Ectodermal cell (in vitro differentiated cells): ENCODE results near the gene SF3B1. TPM values are rescaled to one million over a fixed set of nuclear protein-coding genes. Genes with fewer than 3 reads are reported as not detected.
A peak's percentile ranks its signal among the peaks of the same experiment; 100 is the strongest.
"Not testable (repeated sequence)": the region's sequence is repeated elsewhere in the genome, so short reads cannot be mapped to it uniquely, and the experiment has no call there.

ENCODE experiments used
- H3K27ac ChIP-seq: 2 replicates; pipeline ENCODE4 v1.7.0; 2013; ENCODE audit warnings: mild to moderate bottlenecking, low read depth, low read length; ENCODE audit not compliant: insufficient read depth, poor library complexity, severe bottlenecking
- H3K27me3 ChIP-seq: 2 replicates; pipeline ENCODE4 v1.7.0; 2013; ENCODE audit warnings: mild to moderate bottlenecking, low read length; ENCODE audit not compliant: insufficient read depth, control insufficient read depth, poor library complexity, severe bottlenecking
- H3K36me3 ChIP-seq: one replicate; pipeline ENCODE4 v1.7.0; 2013; ENCODE audit warnings: low read length; ENCODE audit not compliant: control insufficient read depth, insufficient read depth
- H3K4me1 ChIP-seq: one replicate; pipeline ENCODE4 v1.7.0; 2013; ENCODE audit warnings: low read length; ENCODE audit not compliant: control insufficient read depth, insufficient read depth
- H3K4me3 ChIP-seq: 2 replicates; pipeline ENCODE4 v1.7.0; 2013; ENCODE audit warnings: low read depth, low read length, control low read depth; ENCODE audit not compliant: insufficient read depth
- H3K9me3 ChIP-seq: 2 replicates; pipeline ENCODE4 v1.7.0; 2013; ENCODE audit warnings: mild to moderate bottlenecking, low read length, moderate library complexity; ENCODE audit not compliant: control insufficient read depth
- WGBS, 2 experiments: methylation state at CpG; one replicate each; pipeline ENCODE4 v1.1.7; 2013; ENCODE audit warnings: missing lambda C conversion rate in 2 of 2; 5-methylcytosine and 5-hydroxymethylcytosine counted together
- polyA plus RNA-seq, 4 experiments: library from polyadenylated mRNA; stranded (reverse); fragments of 50-300 nt; gene quantifications; one replicate each; pipeline ENCODE4 v1.2.3, GENCODE V29; 2013

Gene SF3B1, protein sequence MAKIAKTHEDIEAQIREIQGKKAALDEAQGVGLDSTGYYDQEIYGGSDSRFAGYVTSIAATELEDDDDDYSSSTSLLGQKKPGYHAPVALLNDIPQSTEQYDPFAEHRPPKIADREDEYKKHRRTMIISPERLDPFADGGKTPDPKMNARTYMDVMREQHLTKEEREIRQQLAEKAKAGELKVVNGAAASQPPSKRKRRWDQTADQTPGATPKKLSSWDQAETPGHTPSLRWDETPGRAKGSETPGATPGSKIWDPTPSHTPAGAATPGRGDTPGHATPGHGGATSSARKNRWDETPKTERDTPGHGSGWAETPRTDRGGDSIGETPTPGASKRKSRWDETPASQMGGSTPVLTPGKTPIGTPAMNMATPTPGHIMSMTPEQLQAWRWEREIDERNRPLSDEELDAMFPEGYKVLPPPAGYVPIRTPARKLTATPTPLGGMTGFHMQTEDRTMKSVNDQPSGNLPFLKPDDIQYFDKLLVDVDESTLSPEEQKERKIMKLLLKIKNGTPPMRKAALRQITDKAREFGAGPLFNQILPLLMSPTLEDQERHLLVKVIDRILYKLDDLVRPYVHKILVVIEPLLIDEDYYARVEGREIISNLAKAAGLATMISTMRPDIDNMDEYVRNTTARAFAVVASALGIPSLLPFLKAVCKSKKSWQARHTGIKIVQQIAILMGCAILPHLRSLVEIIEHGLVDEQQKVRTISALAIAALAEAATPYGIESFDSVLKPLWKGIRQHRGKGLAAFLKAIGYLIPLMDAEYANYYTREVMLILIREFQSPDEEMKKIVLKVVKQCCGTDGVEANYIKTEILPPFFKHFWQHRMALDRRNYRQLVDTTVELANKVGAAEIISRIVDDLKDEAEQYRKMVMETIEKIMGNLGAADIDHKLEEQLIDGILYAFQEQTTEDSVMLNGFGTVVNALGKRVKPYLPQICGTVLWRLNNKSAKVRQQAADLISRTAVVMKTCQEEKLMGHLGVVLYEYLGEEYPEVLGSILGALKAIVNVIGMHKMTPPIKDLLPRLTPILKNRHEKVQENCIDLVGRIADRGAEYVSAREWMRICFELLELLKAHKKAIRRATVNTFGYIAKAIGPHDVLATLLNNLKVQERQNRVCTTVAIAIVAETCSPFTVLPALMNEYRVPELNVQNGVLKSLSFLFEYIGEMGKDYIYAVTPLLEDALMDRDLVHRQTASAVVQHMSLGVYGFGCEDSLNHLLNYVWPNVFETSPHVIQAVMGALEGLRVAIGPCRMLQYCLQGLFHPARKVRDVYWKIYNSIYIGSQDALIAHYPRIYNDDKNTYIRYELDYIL
- 360 TPM for polyA plus RNA-seq (2013, experiment 1 of 4)
- 367 TPM for polyA plus RNA-seq (2013, experiment 2 of 4)
- polyA plus RNA-seq (2013, experiment 3 of 4): 282 TPM
- polyA plus RNA-seq (2013, experiment 4 of 4): 323 TPM

GRCh38 chr2:197434541-197435513 is at the start of gene SF3B1:
SF3B1 (minus strand) TSS chr2:197435028; CDS start chr2:197434999, 29 bp downstream.
- peak within 1 kb of the TSS; percentile 85 for H3K4me3 ChIP-seq
- H3K4me1 ChIP-seq: peaks cover 17% of the 10 kb centered on the region
- peak within 1 kb of the TSS; percentile 84 for H3K27ac ChIP-seq
- WGBS, 2 experiments: 0% methylated on average over 74 of the region's 74 CpGs
- no peaks in the 10 kb centered on the region for H3K27me3 ChIP-seq
- no peaks in the 10 kb centered on the region for H3K9me3 ChIP-seq
- H3K36me3 ChIP-seq: no peaks in the 10 kb centered on the region

DNA sequence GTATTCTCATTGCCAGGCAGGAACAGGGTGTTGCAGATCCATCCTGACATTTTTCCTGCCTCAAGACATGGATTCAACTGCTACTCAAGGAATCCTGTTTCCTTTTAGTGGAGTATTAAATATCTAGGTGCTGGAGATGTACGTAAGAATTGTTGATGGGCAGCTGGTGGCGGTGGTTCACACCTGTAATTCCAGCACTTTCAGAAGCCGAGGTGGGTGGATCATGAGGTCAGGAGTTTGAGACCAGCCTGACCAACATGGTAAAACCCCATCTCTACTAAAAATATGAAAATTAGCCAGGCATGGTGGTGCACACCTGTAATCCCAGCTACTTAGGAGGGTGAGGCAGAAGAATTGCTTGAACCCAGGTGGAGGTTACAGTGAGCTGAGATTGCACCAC is 49.4 kb upstream of the SF3B1 start:
- WGBS, 2 experiments: 93 to 95% methylated on average over 2 to 3 of the region's 3 CpGs
- not testable (repeated sequence) for H3K4me3 ChIP-seq, H3K9me3 ChIP-seq, H3K27me3 ChIP-seq, H3K27ac ChIP-seq, H3K4me1 ChIP-seq
- peaks cover 31% of the 10 kb centered on the region for H3K36me3 ChIP-seq

GRCh38 chr2:197480165-197481036 is 45.6 kb upstream of the SF3B1 start:
- Histone ChIP-seq H3K4me3 (no peak overlapping the region), H3K9me3 (no peaks in the 10 kb centered on the region), H3K27me3 (no peaks in the 10 kb centered on the region), H3K36me3 (peaks cover 9% of the 10 kb centered on the region), H3K4me1 (no peaks in the 10 kb centered on the region), H3K27ac (no peak overlapping the region)
- 91 to 92% methylated on average over 9 of the region's 9 CpGs for WGBS, 2 experiments

DNA sequence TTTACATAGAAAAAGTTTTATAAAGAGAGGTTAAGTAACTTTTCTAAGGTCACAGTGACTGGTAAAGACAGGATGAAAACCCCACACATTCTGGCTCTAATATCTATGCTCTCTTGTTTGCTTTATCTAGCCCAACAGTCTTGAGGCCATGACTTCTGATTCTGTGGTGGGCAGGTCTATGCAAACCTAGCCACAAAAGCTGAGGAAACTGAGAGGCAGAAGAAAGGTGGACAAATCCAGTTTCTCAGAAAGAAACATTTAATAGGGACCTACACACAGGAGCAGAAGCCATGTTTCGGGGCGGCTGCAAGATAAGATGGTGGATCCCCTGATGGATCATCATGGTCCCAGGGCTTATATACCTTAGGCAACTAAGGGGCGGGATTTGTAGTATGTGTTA is 43.0 kb upstream of the SF3B1 start:
- Histone ChIP-seq H3K4me3 (no peak overlapping the region), H3K27ac (no peak overlapping the region), H3K36me3 (peaks cover 9% of the 10 kb centered on the region), H3K4me1 (no peaks in the 10 kb centered on the region), H3K9me3 (no peaks in the 10 kb centered on the region), H3K27me3 (no peaks in the 10 kb centered on the region)
- WGBS, 2 experiments: 93 to 99% methylated on average over 3 of the region's 3 CpGs

DNA sequence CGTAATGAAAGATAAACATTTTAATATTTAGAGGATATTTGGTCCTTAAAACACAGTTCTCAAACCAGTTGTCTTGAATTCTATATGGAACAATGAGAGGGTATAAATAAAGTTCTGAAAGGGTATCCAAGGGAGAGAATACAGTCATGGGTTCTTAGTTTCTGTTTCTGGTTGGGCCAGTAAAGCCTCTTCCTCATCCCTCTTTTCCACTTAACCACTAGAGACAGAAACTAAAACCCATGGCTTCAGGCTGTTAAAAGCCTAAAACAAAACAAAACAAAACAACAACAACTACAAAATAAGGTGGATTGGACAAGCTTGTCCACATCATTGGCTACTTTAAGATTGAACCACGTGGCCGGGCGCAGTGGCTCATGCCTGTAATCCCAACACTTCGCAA is 37.3 kb upstream of the SF3B1 start:
- Histone ChIP-seq H3K4me3 (no peak overlapping the region), H3K9me3 (no peaks in the 10 kb centered on the region), H3K4me1 (no peaks in the 10 kb centered on the region), H3K27me3 (no peaks in the 10 kb centered on the region), H3K27ac (no peak overlapping the region), H3K36me3 (peaks cover 9% of the 10 kb centered on the region)
- 92 to 96% methylated on average over 4 of the region's 5 CpGs for WGBS, 2 experiments

DNA sequence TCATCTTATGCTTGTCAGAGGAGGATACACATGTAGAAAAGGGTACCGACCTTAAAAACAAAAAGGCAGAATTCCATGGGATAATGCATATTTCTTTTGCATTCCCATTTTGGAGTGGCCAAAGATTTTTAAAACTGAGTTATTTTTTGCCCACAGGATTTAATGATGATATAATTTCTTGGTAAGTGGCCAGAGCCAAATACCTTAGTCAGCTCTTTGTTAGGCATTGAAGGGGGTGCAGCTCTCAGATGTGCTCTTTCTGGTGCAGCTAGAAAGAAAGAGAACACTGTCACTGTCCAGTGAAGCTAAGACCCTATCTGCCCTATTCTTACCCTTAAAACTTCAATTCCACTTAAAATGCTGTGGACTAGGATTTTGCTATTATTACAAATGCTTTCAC is 29.3 kb upstream of the SF3B1 start:
- H3K27me3 ChIP-seq: no peaks in the 10 kb centered on the region
- WGBS, 2 experiments: 96 to 100% methylated on average over 1 of the region's 1 CpG
- no peaks in the 10 kb centered on the region for H3K4me1 ChIP-seq
- peaks cover 5% of the 10 kb centered on the region for H3K36me3 ChIP-seq
- no peak overlapping the region for H3K27ac ChIP-seq
- H3K9me3 ChIP-seq: no peaks in the 10 kb centered on the region
- no peak overlapping the region for H3K4me3 ChIP-seq

- H3K4me3 ChIP-seq: no peak overlapping the region
- H3K36me3 ChIP-seq: peaks cover 1% of the 10 kb centered on the region
- H3K27ac ChIP-seq: no peak overlapping the region
- 98% methylated on average over 2 of the region's 2 CpGs for WGBS, 2 experiments
- H3K9me3 ChIP-seq: no peaks in the 10 kb centered on the region
- H3K27me3 ChIP-seq: no peaks in the 10 kb centered on the region
- H3K4me1 ChIP-seq: no peaks in the 10 kb centered on the region
These were observed 26.2 kb upstream of the SF3B1 start for GRCh38 chr2:197461057-197461456.

GRCh38 chr2:197460649-197461048 is 25.8 kb upstream of the SF3B1 start:
- H3K9me3 ChIP-seq: no peaks in the 10 kb centered on the region
- no peaks in the 10 kb centered on the region for H3K4me1 ChIP-seq
- no peak overlapping the region for H3K27ac ChIP-seq
- WGBS, 2 experiments: 95 to 100% methylated on average over 4 of the region's 4 CpGs
- no peak overlapping the region for H3K4me3 ChIP-seq
- no peaks in the 10 kb centered on the region for H3K27me3 ChIP-seq
- H3K36me3 ChIP-seq: no peaks in the 10 kb centered on the region
